ENCODE results near the gene IP6K2.
A peak's percentile ranks its signal among the peaks of the same experiment; 100 is the strongest.

The IP6K2 gene

GRCh38 chr3:48716508-48716981 lies 476 bp downstream of the IP6K2 start:
- DNase-seq (ENCODE audit: insufficient read length, low spot score) (no peak), FAIRE-seq (no peak)
- TF ChIP-seq CTCF (IDR thresholded peaks at IDR 0.05; ENCODE audit: insufficient read depth, missing control alignments) = no peak

GRCh38 chr3:48715174-48715800 lies 1.7 kb downstream of the IP6K2 start:
- TF ChIP-seq CTCF (IDR thresholded peaks at IDR 0.05; ENCODE audit: insufficient read depth, missing control alignments) = no peak
- FAIRE-seq = peak; percentile 69
- peak; percentile 81 for DNase-seq (ENCODE audit: insufficient read length, low spot score)

- DNase-seq (ENCODE audit: insufficient read length, low spot score) (no peak), FAIRE-seq (no peak)
- no peak for TF ChIP-seq CTCF (IDR thresholded peaks at IDR 0.05; ENCODE audit: insufficient read depth, missing control alignments)
Observed at GRCh38 chr3:48711727-48712126, 5.3 kb downstream of the IP6K2 start.

- FAIRE-seq (no peak), DNase-seq (ENCODE audit: insufficient read length, low spot score) (no peak)
- no peak for TF ChIP-seq CTCF (IDR thresholded peaks at IDR 0.05; ENCODE audit: insufficient read depth, missing control alignments)
Observed at GRCh38 chr3:48709051-48709461, 8.0 kb downstream of the IP6K2 start.

- no peak for TF ChIP-seq CTCF (IDR thresholded peaks at IDR 0.05; ENCODE audit: insufficient read depth, missing control alignments)
- FAIRE-seq = no peak
- DNase-seq (ENCODE audit: insufficient read length, low spot score) = no peak
Observed at GRCh38 chr3:48708481-48708889, 8.5 kb downstream of the IP6K2 start.

GRCh38 chr3:48707157-48707556 lies 9.9 kb downstream of the IP6K2 start:
- FAIRE-seq (no peak), DNase-seq (ENCODE audit: insufficient read length, low spot score) (no peak)
- TF ChIP-seq CTCF (IDR thresholded peaks at IDR 0.05; ENCODE audit: insufficient read depth, missing control alignments) = no peak

- no peak for FAIRE-seq
Observed at GRCh38 chr3:48702320-48702920, 14.6 kb downstream of the IP6K2 start.

More at GRCh38 chr3:48702320-48702920, 14.6 kb downstream of the IP6K2 start:
- DNase-seq (ENCODE audit: insufficient read length, low spot score) = no peak
- no peak for TF ChIP-seq CTCF (IDR thresholded peaks at IDR 0.05; ENCODE audit: insufficient read depth, missing control alignments)

Measured in D721Med (cell line).